Measurements from ENCODE around the gene RRP36.

The RRP36 gene

DNA sequence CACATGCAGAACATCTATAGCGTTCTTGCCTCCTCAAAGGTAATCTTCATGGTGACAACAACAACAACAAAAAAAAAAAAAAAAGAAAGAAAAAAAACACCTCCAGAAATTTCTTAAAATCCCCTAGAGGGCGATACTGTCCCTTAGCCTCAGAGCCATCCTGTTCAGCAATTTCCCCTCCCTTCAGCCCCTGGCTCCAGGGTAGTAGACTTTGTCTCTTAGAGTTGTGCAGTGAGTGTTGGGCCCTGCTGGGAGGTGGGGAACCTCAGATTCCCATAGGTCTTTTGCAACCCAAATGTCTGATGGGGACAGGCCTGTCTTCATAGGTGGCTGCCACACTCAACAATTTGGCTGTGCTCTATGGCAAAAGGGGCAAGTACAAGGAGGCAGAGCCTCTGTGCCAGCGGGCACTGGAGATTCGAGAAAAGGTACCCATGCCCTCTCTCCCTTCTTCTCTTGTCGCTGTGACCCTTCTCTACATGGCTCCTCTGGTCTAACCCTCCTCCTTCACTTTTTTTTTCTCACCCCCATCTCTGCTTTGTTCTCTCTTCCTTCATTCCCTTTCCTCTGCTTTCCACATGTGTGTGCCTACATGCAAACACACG, 48.7 kb downstream of the RRP36 start:
- Histone ChIP-seq H3K9me3 (ENCODE audit: low read length) (no peaks in the 10 kb centered on the region), H3K9me2 (ENCODE audit: low read depth, low read length) (no peaks in the 10 kb centered on the region), H3K79me2 (ENCODE audit: insufficient read depth, low read length) (no peaks in the 10 kb centered on the region), H2AFZ (ENCODE audit: low read length) (no peak overlapping the region), H3K36me3 (ENCODE audit: insufficient read depth, low read length) (no peaks in the 10 kb centered on the region), H3F3A (ENCODE audit: insufficient read depth, low read length) (no peaks in the 10 kb centered on the region), H3K4me1 (ENCODE audit: insufficient read depth, low read length, severe bottlenecking) (no peaks in the 10 kb centered on the region), H3K4me3 (ENCODE audit: low read depth, low read length, poor library complexity, severe bottlenecking) (no peak overlapping the region), H3K27me3 (ENCODE audit: insufficient read depth, low read length) (no peaks in the 10 kb centered on the region), H4K20me1 (ENCODE audit: insufficient read depth, low read length) (no peaks in the 10 kb centered on the region), H3K27ac (ENCODE audit: low read depth, low read length, poor library complexity, severe bottlenecking) (no peak overlapping the region), H3K9ac (ENCODE audit: low read length) (no peak overlapping the region), H3K4me2 (ENCODE audit: low read length) (no peak overlapping the region)
- TF ChIP-seq EZH2 (IDR thresholded peaks at IDR 0.05; ENCODE audit: borderline replicate concordance, low read length): no peak
- TF ChIP-seq, protein P1, sequence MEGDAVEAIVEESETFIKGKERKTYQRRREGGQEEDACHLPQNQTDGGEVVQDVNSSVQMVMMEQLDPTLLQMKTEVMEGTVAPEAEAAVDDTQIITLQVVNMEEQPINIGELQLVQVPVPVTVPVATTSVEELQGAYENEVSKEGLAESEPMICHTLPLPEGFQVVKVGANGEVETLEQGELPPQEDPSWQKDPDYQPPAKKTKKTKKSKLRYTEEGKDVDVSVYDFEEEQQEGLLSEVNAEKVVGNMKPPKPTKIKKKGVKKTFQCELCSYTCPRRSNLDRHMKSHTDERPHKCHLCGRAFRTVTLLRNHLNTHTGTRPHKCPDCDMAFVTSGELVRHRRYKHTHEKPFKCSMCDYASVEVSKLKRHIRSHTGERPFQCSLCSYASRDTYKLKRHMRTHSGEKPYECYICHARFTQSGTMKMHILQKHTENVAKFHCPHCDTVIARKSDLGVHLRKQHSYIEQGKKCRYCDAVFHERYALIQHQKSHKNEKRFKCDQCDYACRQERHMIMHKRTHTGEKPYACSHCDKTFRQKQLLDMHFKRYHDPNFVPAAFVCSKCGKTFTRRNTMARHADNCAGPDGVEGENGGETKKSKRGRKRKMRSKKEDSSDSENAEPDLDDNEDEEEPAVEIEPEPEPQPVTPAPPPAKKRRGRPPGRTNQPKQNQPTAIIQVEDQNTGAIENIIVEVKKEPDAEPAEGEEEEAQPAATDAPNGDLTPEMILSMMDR (IDR thresholded peaks at IDR 0.05; ENCODE audit: low read length): peak; percentile 56

DNA sequence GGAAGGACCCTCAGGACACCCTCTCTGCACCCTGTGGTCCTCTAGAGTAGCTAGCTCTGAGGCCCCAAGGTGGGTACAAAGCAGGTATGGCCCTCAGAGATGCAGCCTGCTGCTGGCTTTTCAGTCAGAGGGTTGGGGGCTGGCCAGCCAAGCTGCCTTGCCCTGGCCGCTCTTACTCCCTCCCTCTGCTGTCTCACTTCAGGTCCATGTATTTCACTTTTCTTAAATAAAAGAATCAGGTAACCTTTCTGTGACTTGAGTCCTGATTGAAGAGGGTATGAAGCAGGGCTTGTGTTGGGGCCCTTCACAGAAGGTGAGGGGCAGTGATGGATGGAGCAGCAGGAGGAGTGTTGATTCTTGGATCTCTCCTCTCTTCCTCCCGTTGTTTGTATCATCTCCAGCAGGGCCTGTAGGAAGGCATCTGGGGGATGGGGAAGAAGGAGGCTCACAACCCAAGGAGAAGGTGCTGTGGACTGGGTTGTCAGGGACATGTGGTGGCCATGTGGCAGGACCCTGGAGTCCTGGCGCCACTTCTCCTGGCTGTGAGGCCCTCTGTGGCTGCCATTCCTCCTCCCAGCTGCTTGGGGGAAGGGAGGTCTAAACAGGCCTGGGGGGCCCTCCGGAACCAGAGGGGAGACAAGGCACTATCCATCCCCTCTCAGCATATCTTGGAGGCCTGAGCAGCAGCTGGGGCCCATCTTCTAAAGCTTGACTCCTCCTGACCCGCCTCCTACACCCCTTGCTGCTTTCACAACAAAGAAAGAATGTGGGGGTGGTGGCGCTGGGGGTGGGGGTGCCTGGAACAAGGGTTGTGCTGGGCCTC, 53.6 kb downstream of the RRP36 start:
- H3K4me1 ChIP-seq (ENCODE audit: insufficient read depth, low read length, severe bottlenecking): peaks cover 8% of the 10 kb centered on the region
- H4K20me1 ChIP-seq (ENCODE audit: insufficient read depth, low read length): no peaks in the 10 kb centered on the region
- no peak overlapping the region for H3K9ac ChIP-seq (ENCODE audit: low read length)
- H3K27me3 ChIP-seq (ENCODE audit: insufficient read depth, low read length): no peaks in the 10 kb centered on the region
- H3K79me2 ChIP-seq (ENCODE audit: insufficient read depth, low read length): no peaks in the 10 kb centered on the region
- H3K9me3 ChIP-seq (ENCODE audit: low read length): no peaks in the 10 kb centered on the region
- H2AFZ ChIP-seq (ENCODE audit: low read length): no peak overlapping the region
- no peak overlapping the region for H3K4me3 ChIP-seq (ENCODE audit: low read depth, low read length, poor library complexity, severe bottlenecking)
- TF ChIP-seq EZH2 (IDR thresholded peaks at IDR 0.05; ENCODE audit: borderline replicate concordance, low read length): no peak
- TF ChIP-seq, protein P1 (IDR thresholded peaks at IDR 0.05; ENCODE audit: low read length): no peak
- H3K27ac ChIP-seq (ENCODE audit: low read depth, low read length, poor library complexity, severe bottlenecking): no peak overlapping the region
- H3F3A ChIP-seq (ENCODE audit: insufficient read depth, low read length): no peaks in the 10 kb centered on the region
- H3K9me2 ChIP-seq (ENCODE audit: low read depth, low read length): no peaks in the 10 kb centered on the region
- no peaks in the 10 kb centered on the region for H3K36me3 ChIP-seq (ENCODE audit: insufficient read depth, low read length)
- no peak overlapping the region for H3K4me2 ChIP-seq (ENCODE audit: low read length)

DNA sequence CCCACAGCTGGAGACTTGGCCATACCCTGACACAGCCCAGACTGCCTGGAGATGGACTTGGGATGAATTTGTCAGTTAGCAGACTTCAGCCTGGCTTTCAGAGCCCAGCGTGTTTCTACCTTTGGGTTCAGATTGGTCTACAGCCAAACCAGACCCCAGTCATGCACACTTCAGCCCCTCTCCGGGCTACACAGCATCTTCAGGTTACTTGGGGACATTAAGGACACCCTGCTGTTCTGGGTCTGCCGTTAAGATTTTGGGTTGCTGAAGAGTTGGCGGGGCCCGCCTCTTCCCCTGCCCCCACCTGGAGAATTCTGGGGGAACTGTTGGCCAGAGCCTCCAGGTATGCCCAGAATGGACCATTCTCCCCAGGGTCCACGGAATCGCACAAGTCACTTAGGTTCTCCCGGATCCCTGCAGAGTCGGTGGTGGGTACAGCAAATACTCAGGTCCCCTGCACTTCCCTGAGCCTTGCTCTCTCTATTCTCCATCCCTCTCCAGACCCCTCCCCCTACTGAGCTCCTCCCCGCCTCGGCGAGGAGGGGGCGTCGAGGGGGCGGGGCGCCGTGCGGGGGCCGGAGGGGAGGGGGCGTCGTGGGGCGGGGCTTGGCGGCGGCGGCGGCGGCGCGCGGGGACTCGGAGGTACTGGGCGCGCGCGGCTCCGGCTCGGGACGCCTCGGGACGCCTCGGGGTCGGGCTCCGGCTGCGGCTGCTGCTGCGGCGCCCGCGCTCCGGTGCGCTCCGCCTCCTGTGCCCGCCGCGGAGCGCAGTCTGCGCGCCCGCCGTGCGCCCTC, 54.4 kb downstream of the RRP36 start, which contains the start of gene PTK7:
Gene PTK7 (plus strand): TSS at position 645 of the 794 bp plus-strand sequence. CDS start 175 bp downstream, outside the sequence.
- Histone ChIP-seq H3K4me3 (ENCODE audit: low read depth, low read length, poor library complexity, severe bottlenecking) (peak within 1 kb of the TSS; percentile 50), H4K20me1 (ENCODE audit: insufficient read depth, low read length) (no peaks in the 10 kb centered on the region), H3K27ac (ENCODE audit: low read depth, low read length, poor library complexity, severe bottlenecking) (no peak within 1 kb of the TSS), H3K79me2 (ENCODE audit: insufficient read depth, low read length) (no peaks in the 10 kb centered on the region), H3K9me3 (ENCODE audit: low read length) (no peaks in the 10 kb centered on the region), H3K4me2 (ENCODE audit: low read length) (peak within 1 kb of the TSS; percentile 51), H3K9me2 (ENCODE audit: low read depth, low read length) (no peaks in the 10 kb centered on the region), H3K36me3 (ENCODE audit: insufficient read depth, low read length) (no peaks in the 10 kb centered on the region), H3K9ac (ENCODE audit: low read length) (no peak within 1 kb of the TSS; the same call in 1 of the 2 replicates), H3K27me3 (ENCODE audit: insufficient read depth, low read length) (no peaks in the 10 kb centered on the region), H2AFZ (ENCODE audit: low read length) (no peak within 1 kb of the TSS), H3F3A (ENCODE audit: insufficient read depth, low read length) (no peaks in the 10 kb centered on the region), H3K4me1 (ENCODE audit: insufficient read depth, low read length, severe bottlenecking) (peaks cover 8% of the 10 kb centered on the region)
- TF ChIP-seq EZH2 (IDR thresholded peaks at IDR 0.05; ENCODE audit: borderline replicate concordance, low read length): no peak
- TF ChIP-seq, protein P1 (IDR thresholded peaks at IDR 0.05; ENCODE audit: low read length): no peak

Data from OCI-LY1 (cell line).